GM13977 (cell line): ENCODE data around the gene CCDC82.

Source experiments
- DNase-seq: peaks from one replicate; pipeline ENCODE4 v3.0.0; 2012; ENCODE audit warnings: low spot score
- CTCF ChIP-seq: IDR thresholded peaks from 2 replicates; pipeline ENCODE4 v1.5.1; 2012; ENCODE audit warnings: mild to moderate bottlenecking, control low read depth; ENCODE audit not compliant: insufficient read depth; ENCODE audit errors: extremely low read depth, missing control alignments
- in situ Hi-C: fragments of 300-500 bp; cut with MboI; formaldehyde crosslinking; loops from one replicate; pipeline ENCODE4 v1.12.0; 2022; ENCODE audit warnings: low sequenced_read_pairs, low pct_unique_long_range_greater_than_20kb, mixed read lengths, inconsistent platforms; ENCODE audit not compliant: unreplicated experiment

Gene CCDC82

DNA sequence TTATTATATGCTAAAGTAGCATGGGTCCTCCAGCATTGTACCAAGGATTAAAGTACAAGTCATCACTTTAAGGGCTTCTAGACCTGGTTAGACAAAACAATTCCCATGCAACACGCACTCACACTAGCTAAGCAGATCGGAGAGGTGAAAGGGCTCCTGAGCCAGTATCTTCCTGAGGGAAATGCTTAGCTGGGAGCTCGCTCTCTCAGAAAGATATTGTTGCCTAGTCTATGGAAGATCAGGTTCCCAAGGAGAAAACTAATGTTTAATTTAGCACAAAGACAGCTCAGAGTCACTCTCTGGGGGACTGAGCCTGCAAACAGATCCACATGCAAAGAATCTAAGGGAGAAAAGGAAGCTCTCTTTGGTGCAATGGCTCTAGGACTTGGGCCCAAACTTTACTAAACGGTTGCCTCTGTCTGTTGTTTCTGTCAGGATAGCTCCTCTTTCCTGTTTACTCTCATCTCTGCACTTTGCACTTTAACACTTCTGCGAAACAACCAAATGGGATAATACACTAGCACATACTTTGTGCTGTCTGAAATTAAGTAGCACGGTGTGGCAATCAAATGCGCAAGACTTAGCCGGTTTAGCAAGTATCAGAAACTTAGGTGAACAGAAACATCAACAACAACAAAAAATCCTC lies 57.5 kb downstream of the CCDC82 start:
- in situ Hi-C loops: loop anchor here (25.0 kb wide), 1 partner anchor 270 kb away; no protein-coding TSS in a partner anchor
- no peak for TF ChIP-seq CTCF
- DNase-seq: no peak

GRCh38 chr11:96331699-96332116 lies 58.0 kb downstream of the CCDC82 start:
- TF ChIP-seq CTCF: no peak
- no peak for DNase-seq
- in situ Hi-C loops: loop anchor here (25.0 kb wide), 1 partner anchor 269 kb away; no protein-coding TSS in a partner anchor

DNA sequence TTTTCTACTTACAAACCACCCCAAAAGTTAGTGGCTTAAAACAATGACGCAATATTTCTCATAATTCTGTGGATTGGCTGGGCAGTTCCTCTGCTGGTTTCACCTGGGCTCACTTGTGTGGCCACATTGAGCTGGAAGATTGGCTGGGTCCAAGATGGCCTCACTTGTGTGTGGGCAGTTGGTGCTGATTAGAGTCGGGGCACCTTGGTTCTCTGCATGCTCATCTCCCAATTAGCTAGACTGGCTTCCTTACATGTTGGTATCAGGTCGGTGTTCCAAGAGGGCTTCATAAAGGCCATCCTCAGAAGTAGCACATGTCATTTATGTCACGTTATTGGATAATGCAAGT lies 59.2 kb downstream of the CCDC82 start:
- DNase-seq: no peak
- in situ Hi-C loops: loop anchor here (25.0 kb wide), 1 partner anchor 268 kb away; no protein-coding TSS in a partner anchor
- TF ChIP-seq CTCF: no peak

DNA sequence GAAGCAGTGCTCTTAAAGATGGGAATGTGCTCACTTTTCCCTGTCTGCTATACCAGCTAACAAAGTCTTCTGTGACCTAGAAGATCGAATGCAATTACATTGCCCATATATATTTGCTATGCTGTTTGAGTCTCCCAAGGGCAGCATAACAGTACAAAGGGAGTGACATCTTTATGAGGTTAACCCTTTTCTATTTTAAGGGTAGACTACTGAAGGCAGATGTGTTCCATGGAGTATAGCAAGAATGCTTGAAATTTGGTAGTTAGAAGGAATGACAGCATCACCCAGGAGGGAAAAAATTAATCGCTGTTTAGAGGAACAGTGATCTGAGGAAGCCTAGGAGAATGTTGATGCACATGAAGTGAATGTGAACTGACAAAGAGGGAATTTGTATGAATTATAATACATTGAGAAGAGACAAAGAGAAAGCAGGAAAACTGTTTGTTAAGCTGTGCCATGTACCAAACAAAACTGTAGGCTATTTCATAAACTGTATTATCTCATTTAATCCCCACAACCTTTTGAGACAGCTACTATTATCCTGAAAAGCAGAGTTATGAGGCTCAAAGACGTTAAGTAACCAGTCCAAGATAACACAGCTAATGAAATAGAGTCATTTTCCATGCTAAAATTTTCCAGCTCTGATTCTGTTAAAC lies 59.7 kb downstream of the CCDC82 start:
- in situ Hi-C loops: loop anchor here (25.0 kb wide), 1 partner anchor 268 kb away; no protein-coding TSS in a partner anchor
- DNase-seq: no peak
- no peak for TF ChIP-seq CTCF

GRCh38 chr11:96329419-96329818 lies 60.3 kb downstream of the CCDC82 start:
- in situ Hi-C loops: loop anchor here (25.0 kb wide), 1 partner anchor 267 kb away; no protein-coding TSS in a partner anchor
- no peak for TF ChIP-seq CTCF
- no peak for DNase-seq

- TF ChIP-seq CTCF: no peak
- in situ Hi-C loops: loop anchor here (25.0 kb wide), 1 partner anchor 266 kb away; no protein-coding TSS in a partner anchor
- no peak for DNase-seq
Measured at GRCh38 chr11:96328395-96329010, 61.2 kb downstream of the CCDC82 start.
